HG02678 (cell line): Measurements from ENCODE around the gene ARHGEF2.
A peak's percentile ranks its signal among the peaks of the same experiment; 100 is the strongest.
"Not testable (repeated sequence)": the region's sequence is repeated elsewhere in the genome, so short reads cannot be mapped to it uniquely, and the experiment has no call there.

Source experiments
- ATAC-seq: cut with Tn5 transposase; IDR thresholded peaks from one replicate; pipeline ENCODE4 v1.9.1; 2021; ENCODE audit warnings: mild to moderate bottlenecking, moderate library complexity; ENCODE audit not compliant: unreplicated experiment

ARHGEF2 gene

DNA sequence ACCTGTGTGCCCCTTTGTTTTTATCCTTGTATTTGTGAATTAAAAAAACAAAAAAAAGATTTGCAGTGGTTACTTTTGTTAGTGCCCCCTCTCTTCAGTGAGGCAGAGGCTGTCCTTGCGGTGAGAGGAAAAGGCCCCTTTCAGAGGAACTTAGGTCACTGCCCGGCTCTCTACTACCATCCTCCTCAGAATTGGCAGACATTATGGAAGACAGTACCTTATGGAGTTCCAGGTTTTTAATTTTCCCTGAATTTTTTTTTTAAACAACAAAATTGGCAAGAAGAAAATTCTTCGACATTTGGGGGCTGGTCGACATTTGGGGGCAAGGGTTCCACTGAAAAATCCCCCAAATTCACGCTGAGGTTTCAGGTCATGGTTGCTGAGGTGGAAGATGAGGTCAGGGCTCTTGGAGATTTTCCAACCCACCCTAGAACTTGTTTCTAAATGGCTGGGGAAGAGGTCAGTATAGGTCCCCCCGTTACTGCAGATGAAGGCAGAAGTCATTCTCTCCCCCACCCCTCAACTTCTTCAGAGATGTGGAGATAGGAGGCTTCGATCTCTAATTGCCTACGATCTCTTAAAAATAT, 31.6 kb downstream of the ARHGEF2 start:
- ATAC-seq, result no peak

DNA sequence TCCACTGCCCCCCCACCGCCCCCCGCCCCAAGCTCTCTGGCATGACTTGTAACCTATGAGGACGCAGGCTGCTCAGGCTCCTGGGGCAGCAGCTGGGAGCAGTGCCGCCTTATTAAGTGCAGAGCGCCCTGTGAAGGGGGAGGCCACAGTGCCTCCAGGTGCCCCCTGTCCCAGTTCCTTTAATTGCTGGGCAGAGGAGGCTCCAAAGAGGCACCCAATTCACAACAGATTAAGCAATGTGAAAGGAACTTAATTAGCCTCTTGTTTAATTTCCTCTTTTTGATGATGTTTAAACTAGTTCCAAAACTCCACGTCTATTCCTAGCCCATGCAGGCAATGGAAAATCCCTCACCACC, 33.9 kb downstream of the ARHGEF2 start:
- ATAC-seq, result no peak

DNA sequence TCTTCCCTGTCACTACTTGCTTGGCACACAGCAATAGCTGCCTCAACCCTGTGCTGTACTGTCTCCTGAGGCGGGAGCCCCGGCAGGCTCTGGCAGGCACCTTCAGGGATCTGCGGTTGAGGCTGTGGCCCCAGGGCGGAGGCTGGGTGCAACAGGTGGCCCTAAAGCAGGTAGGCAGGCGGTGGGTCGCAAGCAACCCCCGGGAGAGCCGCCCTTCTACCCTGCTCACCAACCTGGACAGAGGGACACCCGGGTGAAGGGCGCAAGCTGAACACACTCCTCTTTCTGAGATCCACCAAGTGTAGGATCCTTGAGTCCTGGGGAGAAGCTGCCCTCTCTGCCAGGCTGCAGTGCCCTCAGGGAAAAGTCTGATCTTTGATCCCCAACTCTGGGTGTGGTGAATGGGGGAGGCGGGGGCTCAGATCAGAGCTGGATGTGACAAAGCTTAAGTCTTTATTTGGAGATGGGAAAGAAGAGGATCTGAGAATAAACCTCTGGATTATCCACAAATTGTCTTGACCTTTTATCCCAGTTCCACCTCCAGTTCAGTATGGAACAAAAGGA, 35.7 kb downstream of the ARHGEF2 start:
- ATAC-seq, result no peak

DNA sequence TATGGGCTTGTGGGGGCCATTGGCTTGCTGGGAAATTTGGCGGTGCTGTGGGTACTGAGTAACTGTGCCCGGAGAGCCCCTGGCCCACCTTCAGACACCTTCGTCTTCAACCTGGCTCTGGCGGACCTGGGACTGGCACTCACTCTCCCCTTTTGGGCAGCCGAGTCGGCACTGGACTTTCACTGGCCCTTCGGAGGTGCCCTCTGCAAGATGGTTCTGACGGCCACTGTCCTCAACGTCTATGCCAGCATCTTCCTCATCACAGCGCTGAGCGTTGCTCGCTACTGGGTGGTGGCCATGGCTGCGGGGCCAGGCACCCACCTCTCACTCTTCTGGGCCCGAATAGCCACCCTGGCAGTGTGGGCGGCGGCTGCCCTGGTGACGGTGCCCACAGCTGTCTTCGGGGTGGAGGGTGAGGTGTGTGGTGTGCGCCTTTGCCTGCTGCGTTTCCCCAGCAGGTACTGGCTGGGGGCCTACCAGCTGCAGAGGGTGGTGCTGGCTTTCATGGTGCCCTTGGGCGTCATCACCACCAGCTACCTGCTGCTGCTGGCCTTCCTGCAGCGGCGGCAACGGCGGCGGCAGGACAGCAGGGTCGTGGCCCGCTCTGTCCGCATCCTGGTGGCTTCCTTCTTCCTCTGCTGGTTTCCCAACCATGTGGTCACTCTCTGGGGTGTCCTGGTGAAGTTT, 36.4 kb downstream of the ARHGEF2 start:
- no peak for ATAC-seq

DNA sequence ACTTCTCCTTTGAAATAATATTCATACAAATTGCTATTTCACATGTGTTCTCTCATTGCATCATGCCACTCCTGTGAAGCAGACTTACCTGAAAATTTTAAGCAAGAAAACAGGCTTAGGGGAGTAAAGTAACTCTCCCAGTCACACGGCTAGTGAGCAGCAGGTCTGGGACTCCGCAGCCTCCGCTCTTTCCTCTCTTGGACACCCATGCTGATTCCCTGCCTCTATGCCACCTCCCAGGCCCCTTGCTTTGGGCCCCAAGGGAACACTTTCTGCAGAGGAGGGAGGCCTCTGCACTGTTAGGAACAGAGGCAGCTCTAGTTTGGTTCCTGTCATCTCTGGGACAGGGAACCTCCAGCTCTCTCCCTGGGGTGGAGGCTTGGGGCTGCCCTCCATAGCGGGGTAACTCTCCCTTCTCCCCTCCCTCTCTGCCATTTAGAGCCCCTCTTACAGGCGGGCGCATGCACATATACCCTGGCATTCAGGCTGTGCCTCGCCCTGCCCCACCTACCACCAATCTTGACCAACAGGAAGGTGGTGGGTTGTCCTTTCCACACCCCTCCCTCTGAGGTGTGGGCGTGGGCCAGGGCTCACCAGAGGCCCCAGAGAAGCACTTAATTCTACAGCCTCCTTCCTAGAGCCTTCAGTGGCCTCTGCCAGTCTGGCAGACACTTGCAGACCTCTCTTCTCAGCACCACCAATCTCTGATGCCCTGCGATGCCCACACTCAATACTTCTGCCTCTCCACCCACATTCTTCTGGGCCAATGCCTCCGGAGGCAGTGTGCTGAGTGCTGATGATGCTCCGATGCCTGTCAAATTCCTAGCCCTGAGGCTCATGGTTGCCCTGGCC, 37.1 kb downstream of the ARHGEF2 start, which contains the start of gene RXFP4:
Gene RXFP4 (plus strand): TSS at position 646 of the 852 bp plus-strand sequence. CDS start 72 bp downstream, at position 718.
- ATAC-seq, result no peak

DNA sequence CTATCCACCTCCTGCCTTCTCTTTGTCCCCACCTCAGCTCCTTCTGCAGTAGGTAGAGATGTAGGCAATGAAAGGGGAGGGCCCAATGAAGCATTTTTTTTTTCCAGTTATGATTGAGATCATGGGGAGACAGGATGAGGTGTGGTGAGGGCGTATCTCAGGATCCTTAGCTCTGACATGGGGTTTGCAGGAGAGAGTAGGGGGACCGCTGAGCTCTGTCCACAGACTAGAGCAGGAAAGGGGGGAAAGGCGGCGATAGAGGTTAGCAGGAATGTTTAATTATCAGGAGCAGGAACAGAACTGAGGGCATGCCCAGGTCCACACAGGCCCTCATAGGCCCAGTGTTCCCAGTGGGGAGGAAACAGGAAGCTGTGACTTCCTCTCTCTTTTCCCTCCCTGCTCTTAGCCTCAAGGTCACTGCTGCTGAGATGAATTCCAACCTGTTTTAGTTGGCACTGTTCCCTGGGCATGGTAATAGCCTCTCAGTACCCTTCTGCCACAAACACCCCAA, 37.8 kb downstream of the ARHGEF2 start:
- ATAC-seq, result no peak

DNA sequence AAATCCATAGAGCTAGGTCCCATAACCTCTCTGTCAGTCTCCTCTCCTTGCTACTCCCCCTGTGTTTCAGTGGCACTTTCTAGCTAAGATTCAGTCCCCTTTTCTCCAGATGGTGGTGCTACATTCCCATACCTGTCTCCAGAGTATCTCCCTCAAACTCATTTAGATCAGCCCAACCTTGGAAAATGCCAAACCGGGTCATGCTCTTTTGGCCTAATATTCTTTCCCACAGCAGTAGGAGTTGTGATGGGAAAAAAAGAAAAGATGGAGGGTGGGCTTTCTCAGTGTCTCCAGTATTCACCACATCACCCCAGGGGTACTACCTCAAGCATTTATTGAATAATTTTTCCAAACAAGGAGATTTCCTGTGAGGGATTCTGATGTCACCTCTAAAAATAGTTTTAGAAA, 40.1 kb downstream of the ARHGEF2 start:
- ATAC-seq, result no peak

DNA sequence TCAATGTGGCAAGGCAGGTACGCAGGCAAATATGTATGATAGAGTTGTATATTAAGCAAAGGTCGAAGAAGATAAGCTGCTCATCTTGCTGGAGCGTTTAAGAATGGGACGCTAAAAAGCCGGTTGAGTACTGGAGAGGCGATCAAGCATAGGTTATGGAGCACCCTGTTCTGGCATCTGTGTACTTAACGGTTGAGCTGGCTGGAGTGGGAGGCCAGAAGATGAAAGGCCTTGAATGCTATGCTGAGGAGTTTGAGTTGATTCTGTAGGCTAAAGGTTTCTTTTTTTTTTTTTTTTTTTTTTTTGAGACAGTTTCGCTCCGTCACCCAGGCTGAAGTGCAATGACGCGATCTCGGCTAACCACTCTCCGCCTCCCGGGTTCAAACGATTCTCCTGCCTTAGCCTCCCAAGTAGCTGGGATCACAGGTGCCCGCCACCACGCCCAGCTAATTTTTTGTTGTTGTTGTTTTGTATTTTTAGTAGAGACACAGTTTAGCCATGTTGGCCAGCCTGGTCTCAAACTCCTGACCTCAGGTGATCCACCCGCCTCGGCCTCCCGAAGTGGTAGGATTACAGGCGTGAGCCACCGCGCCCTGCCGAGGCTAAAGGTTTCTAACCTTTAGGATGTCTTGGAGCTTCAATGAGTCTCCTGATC, 43.3 kb downstream of the ARHGEF2 start:
- ATAC-seq, result no peak

DNA sequence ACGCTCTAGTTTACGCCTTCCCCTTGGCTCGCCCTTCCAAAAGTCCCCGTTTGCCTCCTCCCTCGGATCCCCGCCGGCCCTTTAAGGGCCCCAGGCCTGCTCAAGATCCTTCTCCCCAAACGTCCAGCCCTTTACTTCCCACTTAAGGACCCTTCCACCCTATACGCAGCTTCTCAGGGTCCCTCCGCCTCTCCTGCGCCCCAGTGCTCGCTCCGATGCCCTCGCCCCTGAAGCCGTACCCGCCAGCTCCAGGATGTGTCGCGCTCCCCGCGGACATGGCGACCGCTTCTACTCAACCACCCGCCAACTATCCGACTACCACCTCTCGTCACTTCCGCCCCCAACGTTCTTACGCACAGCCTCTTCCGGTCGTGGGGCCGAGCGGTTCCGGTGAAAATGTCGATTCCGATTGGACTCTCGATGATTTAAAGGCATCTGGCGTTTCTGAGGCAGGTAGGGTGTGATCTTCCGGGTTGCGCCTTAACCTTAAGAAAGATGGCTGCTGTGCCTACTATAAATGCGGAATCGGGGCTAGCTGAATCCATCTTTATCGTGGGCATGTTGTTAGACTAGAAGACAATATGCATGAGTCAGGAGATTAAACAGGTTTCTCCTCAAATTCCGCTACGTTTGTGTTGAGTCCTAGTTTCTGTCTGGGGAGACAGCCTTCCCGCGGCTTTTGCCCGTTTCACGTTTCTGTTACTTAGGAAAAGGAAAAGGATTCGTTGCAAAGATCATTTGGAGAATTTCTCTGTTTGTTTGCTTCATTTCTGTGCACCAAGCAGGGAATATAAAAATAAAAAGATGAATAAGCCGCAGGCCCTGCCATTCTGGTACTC, 44.0 kb downstream of the ARHGEF2 start, which contains the start of gene KHDC4:
Gene KHDC4 (minus strand): TSS at position 317 of the 839 bp plus-strand sequence. CDS start 40 bp downstream, at position 277.
- ATAC-seq, result peak; percentile 93

DNA sequence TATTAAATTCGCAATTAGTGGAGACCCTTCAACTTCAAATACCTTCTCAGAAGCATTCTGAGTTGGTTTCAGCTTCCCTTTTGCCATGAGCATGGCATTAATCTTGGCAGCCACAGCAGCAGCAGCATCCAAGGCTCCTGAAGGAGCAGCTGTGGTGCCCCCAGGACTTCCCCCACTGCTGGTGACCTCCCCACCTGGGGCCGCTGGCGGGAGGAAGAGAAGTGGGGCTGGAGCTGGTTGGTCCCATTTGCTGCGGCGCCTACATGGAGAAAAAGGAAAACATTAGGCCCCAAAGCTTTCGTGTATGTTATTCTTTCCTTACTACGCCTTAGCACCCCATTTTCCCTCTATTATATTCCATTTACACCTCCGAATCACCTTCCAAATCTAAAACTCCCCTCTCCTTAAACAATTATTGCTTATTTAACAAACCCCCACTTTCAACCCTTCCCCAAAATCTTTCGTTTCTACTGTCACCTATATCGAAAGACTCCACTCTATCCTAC, 44.7 kb downstream of the ARHGEF2 start:
- no peak for ATAC-seq

DNA sequence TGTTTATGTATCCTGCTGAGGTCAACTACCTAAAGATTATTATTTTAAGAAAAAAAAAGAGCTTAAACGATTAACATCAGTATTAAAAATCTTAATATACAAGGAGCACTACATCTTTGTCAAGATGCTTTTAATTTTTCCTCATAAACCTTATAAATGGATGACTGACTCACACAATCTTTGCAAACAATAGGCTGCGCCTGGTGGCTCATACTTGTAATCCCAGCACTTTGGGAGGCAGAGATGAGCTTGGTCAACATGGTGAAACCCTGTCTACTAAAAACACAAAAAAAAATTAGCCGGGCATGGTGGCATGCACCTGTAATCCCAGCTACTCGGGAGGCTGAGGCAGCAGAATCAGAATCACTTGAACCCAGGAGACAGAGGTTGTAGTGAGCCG, 45.9 kb downstream of the ARHGEF2 start:
- no peak for ATAC-seq

DNA sequence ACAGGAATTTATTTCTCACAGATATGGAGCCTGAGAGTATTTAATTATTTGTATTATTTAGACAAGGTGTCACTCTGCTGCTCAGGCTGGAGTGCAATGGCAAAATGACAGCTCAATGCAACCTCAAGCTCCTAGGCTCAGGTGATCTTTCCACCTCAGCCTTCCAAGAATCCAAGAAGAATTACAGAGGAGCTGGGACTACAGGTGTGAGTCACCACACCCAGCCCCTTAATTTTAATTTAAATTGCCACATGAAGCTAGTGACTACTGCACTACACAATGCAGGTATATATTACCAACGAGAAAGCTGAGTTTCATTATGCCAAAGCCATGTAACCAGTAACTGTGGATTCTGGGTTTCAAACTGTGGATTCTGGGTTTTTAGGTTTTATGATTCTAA, 46.3 kb downstream of the ARHGEF2 start:
- no peak for ATAC-seq

DNA sequence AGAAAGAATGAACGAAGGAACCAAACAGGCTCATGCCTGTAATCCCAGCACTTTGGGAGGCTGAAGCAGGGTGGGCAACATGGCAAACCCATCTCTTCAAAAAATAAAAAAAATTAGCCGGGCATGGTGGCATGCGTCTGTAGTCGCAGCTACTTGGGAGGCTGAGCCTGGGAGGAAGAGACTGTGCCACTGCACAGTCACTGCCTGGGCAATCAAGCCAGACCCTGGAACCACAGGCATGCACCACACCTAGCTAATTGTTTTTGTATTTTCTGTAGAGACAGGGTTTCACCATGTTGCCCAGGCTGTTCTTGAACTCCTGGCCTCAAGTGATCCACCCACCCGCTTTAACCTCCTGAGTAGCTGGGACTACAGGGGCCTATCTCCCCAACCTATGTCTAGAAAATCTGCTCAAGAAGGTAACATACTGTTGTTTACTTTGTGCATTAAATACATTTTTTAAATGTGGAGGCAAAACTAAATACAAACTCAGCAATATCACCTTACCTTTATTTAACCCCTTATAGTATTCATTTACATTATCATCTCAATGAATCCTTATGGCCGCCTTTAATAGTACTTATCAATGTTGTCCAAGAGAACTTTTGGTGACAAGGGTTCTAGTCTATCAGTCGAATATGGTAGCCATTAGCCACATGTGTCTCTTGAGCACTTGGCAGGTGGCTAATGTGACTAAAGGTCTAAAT, 46.9 kb downstream of the ARHGEF2 start:
- no peak for ATAC-seq

DNA sequence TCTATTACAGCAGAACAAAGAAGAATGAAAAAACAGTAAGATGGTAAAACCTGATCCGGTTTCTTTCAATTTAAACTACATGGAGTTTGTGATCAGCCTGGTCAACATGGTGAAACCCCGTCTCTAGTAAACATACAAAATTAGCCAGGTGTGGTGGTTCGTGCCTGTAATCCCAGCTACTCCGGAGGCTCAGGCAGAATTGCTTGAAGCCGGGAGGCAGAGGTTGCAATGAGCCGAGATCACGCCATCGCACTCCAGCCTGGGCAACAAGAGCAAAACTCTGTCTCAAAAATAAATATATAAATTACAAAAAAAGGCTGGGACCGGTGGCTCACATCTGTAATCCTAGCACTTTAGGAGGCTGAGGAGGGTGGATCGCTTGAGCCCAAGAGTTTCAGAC, 47.6 kb downstream of the ARHGEF2 start:
- not testable (repeated sequence) for ATAC-seq

DNA sequence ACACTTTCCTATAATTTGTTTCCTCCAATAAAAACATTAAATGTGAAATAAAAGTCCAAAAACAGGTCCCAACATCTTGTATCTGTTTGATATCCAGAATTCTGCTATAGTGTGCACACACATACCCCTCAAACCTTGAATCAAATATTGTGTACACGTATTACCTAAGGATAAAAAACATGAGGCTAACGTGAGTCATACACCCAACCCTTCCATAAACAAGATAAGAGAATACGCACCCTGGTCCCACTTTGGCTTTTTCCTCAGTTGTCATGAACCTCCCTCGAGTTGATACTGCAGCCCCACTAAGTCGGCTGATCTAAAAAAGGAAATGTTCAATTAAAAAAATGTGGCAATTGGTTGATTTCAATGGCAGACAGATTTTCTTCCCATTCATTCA, 49.3 kb downstream of the ARHGEF2 start:
- ATAC-seq, result no peak

DNA sequence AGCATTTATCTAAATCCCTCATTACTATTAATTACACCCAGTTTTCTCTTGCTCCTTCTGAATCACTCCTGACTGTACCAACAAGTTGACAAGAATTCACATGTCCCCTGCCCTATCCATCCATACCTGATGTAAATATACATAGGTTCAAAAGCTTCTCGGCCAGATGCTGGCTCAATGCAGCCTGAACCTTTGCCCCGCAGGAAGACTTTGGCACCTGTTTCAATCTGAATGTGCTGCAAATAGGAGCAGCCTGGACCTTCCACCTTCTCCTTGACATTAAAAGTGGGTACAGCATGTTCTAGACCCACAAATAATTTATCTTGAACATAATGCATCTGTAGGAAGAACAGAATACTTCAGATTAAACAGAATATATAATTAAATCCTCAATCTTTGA, 52.8 kb downstream of the ARHGEF2 start:
- ATAC-seq, result no peak

DNA sequence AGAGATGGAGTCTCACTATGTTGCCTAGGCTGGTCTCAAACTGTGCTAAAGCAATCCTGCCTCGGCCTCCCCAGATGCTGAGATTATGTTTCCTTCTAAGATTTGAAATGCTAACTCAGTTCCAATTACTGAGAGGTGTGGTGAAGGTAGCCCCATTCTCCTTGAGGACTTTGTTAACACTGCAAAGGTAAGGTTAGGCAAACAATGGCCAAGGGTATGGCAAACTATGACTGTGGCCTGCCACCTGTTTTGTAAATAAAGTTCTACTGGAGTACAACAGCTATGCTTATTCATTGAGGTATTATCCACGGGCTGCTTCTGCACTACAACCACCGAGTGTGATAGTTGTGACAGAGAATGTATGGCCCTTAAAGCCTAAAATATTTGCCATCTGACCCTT, 57.6 kb downstream of the ARHGEF2 start:
- ATAC-seq, result no peak

DNA sequence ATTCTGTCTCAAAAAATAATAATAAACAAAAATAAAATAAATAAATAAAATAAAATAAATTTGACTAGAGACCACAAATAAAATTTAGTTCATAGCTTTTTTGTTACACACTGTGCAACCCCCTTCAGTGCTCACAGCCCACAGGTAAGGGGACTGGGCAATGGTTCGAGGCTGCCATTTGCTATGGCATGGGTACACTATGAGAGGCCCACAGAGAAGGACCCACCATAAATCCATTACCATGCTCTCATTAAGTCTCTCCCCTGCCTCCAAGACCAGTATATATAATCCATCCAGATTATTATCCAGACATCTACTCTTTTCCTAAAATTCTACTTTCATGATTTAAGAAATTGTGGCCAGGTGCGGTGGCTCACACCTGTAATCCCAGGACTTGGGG, 58.5 kb downstream of the ARHGEF2 start:
- ATAC-seq, result no peak

DNA sequence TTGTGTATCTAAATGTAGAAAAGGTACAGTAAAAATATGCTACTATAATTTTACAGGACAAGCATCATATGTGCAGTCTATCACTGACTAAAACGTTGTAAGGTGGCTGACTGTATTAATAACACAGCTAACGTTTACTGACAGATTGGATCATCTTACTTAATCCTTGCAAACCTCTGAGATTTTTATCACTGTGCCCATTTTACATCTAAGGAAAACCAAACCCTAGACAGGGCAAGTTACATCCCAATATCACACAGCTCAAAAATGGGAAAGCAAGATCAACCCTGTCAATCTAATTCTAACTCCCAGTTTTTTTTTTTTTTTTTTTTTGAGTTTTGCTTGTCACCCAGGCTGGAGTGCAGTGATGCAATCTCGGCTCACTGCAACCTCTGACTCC, 59.7 kb downstream of the ARHGEF2 start:
- no peak for ATAC-seq
